Endothelial cell of umbilical vein (primary cell): ENCODE measurements around the gene CDHR4. TPM values are rescaled to one million over a fixed set of nuclear protein-coding genes. Genes with fewer than 3 reads are reported as not detected.

Experiments
- Bru-seq: library from RNA; stranded (reverse); fragments of 400-500 nt; gene quantifications from one replicate; lab custom pipeline; 2021; lab: Mats Ljungman, UMichigan
- BruChase-seq, 2 experiments: library from RNA; stranded (reverse); fragments of 400-500 nt; gene quantifications; one replicate each; lab custom pipeline; 2021; lab: Mats Ljungman, UMichigan
- BruUV-seq: library from RNA; stranded (reverse); fragments of 400-500 nt; replicated peaks from 2 replicates; lab custom pipeline; 2021; lab: Mats Ljungman, UMichigan
- CTCF ChIA-PET: fragments of 300-600, 350-600 bp; sonication (Branson Sonifier 250); formaldehyde crosslinking; loops from one replicate; lab custom pipeline; 2021; ENCODE audit warnings: antibody characterized with exemption, inconsistent platforms; lab: Charles Lee
- POLR2A ChIA-PET: fragments of 300-600, 350-600 bp; sonication (Branson Sonifier 250); formaldehyde crosslinking; loops from one replicate; lab custom pipeline; 2021; ENCODE audit warnings: antibody characterized with exemption, inconsistent platforms; lab: Charles Lee
- DNase-seq: peaks from one replicate; pipeline ENCODE4 v3.0.0-alpha.2; 2011; ENCODE audit warnings: low read depth, low spot score
- FAIRE-seq: peaks from 2 replicates; lab custom pipeline; 2011; peaks lifted over from hg19 to GRCh38; lab: Jason Lieb, UNC
- H2AFZ ChIP-seq: 2 replicates; pipeline ENCODE4 v1.6.0; 2012; ENCODE audit warnings: low read depth, low read length, control low read depth, inconsistent platforms
- H3K27ac ChIP-seq: 2 replicates; pipeline ENCODE4 v1.5.1; 2011; ENCODE audit warnings: low read depth, mild to moderate bottlenecking, control low read depth, low read length, moderate library complexity; ENCODE audit not compliant: insufficient read depth
- H3K27me3 ChIP-seq, 2 experiments: 2 replicates each; pipeline versions ENCODE4 v1.6.0 to v1.6.1; 2011; ENCODE audit warnings: low read length in 2 of 2, mixed read lengths in 1 of 2; ENCODE audit not compliant: control insufficient read depth in 2 of 2, insufficient read depth in 2 of 2
- H3K36me3 ChIP-seq, 2 experiments: 2 replicates in 1 of 2; 3 replicates in 1 of 2; pipeline ENCODE4 v1.5.1; 2011; ENCODE audit warnings: low read length in 2 of 2, mild to moderate bottlenecking in 1 of 2, moderate library complexity in 1 of 2; ENCODE audit not compliant: control insufficient read depth in 2 of 2, insufficient read depth in 2 of 2; ENCODE audit errors: extremely low read depth in 1 of 2
- H3K4me1 ChIP-seq: 3 replicates; pipeline ENCODE4 v1.5.1; 2011; ENCODE audit warnings: mild to moderate bottlenecking, low read length; ENCODE audit not compliant: control insufficient read depth, insufficient read depth; ENCODE audit errors: extremely low read depth
- H3K4me2 ChIP-seq: 2 replicates; pipeline ENCODE4 v1.6.1; 2011; ENCODE audit warnings: low read length, control low read depth, mixed read lengths; ENCODE audit not compliant: insufficient read depth
- H3K4me3 ChIP-seq, 3 experiments: fragments of 200-600 bp in 1 of 3; sonication (generic), shearing (Covaris generic) in 1 of 3; replicated peaks in 1 of 3; 2 replicates each; pipeline ENCODE4 v1.5.1; 2011 to 2016; ENCODE audit warnings: control low read depth in 3 of 3, low read length in 3 of 3, mild to moderate bottlenecking in 2 of 3, inconsistent platforms in 1 of 3, low read depth in 1 of 3, moderate library complexity in 1 of 3; ENCODE audit not compliant: insufficient read depth in 1 of 3
- H3K79me2 ChIP-seq: 2 replicates; pipeline ENCODE4 v1.6.0; 2012; ENCODE audit warnings: low read length, inconsistent platforms; ENCODE audit not compliant: control insufficient read depth, insufficient read depth
- H3K9ac ChIP-seq: replicated peaks from 2 replicates; pipeline ENCODE3; 2011; ENCODE audit warnings: low read length, control low read depth; ENCODE audit not compliant: insufficient read depth; ENCODE audit errors: extremely low read depth
- H3K9me1 ChIP-seq: replicated peaks from 3 replicates; pipeline ENCODE4 v1.6.0; 2011; ENCODE audit warnings: mild to moderate bottlenecking, low read length; ENCODE audit not compliant: control insufficient read depth, insufficient read depth; ENCODE audit errors: extremely low read depth
- H3K9me3 ChIP-seq: replicated peaks from 2 replicates; pipeline ENCODE4 v1.5.1; 2012; ENCODE audit warnings: low read length, inconsistent platforms; ENCODE audit not compliant: control insufficient read depth, insufficient read depth
- H4K20me1 ChIP-seq: replicated peaks from 2 replicates; pipeline ENCODE3; 2011; ENCODE audit warnings: mild to moderate bottlenecking, low read length; ENCODE audit not compliant: control insufficient read depth, insufficient read depth; ENCODE audit errors: extremely low read depth
- EZH2 ChIP-seq: IDR thresholded peaks from 2 replicates; pipeline ENCODE4 v1.6.1; 2012; ENCODE audit warnings: borderline replicate concordance, low read depth, mild to moderate bottlenecking, moderate library complexity, low read length, inconsistent platforms; ENCODE audit not compliant: severe bottlenecking
- FOS ChIP-seq: IDR thresholded peaks from 2 replicates; pipeline ENCODE4 v1.6.1; 2011; ENCODE audit warnings: mild to moderate bottlenecking, low read length, moderate library complexity, borderline replicate concordance; ENCODE audit not compliant: insufficient read depth
- GATA2 ChIP-seq: IDR thresholded peaks from 2 replicates; pipeline ENCODE4 v1.7.0; 2011; ENCODE audit warnings: low read depth, mild to moderate bottlenecking, moderate library complexity, mixed read lengths, low read length; ENCODE audit not compliant: insufficient read length, insufficient read depth
- JUN ChIP-seq: IDR thresholded peaks from 2 replicates; pipeline ENCODE4 v1.6.1; 2011; ENCODE audit warnings: borderline replicate concordance, low read depth; ENCODE audit not compliant: insufficient read length, insufficient read depth
- MYC ChIP-seq: IDR thresholded peaks from one replicate; pipeline ENCODE4 v1.6.1; 2011; ENCODE audit warnings: mild to moderate bottlenecking, low read depth, low read length
- POLR2A ChIP-seq: IDR thresholded peaks from 2 replicates; pipeline ENCODE4 v1.6.1; 2012; ENCODE audit warnings: low read depth, mild to moderate bottlenecking, control low read depth, low read length
- POLR2AphosphoS5 ChIP-seq: IDR thresholded peaks from 2 replicates; pipeline ENCODE4 v1.6.1; 2012; ENCODE audit warnings: low read depth, mild to moderate bottlenecking, control low read depth, low read length, moderate library complexity; ENCODE audit not compliant: insufficient read depth
- dilution Hi-C: fragments of 300-500 bp; cut with MboI; formaldehyde crosslinking; loops from one replicate; pipeline ENCODE4 v1.15.0; 2019; ENCODE audit warnings: low sequenced_read_pairs; ENCODE audit not compliant: extremely low pct_ligation_motif_present
- intact Hi-C: fragments of 100-400 bp; cut with micrococcal nuclease; formaldehyde crosslinking; loops from one replicate; pipeline ENCODE4 v1.10.0; 2022
- long read RNA-seq: library from polyadenylated mRNA; stranded (forward); transcript quantifications from one replicate; pipeline ENCODE4 v2.0.0, GENCODE V29; 2021
- polyA minus RNA-seq, 3 experiments: library from RNA; depleted of rRNA, polyadenylated mRNA; stranded (reverse); fragments of >200 nt; gene quantifications; 1 replicate in 1 of 3; 2 replicates in 2 of 3; pipeline ENCODE4 v1.2.3, GENCODE V29; 2011
- polyA plus RNA-seq, 4 experiments: library from polyadenylated mRNA; depleted of rRNA in 3 of 4; stranded (reverse) in 3 of 4; unstranded in 1 of 4; fragments of >200 nt; gene quantifications; 2 replicates each; pipeline versions ENCODE4 v1.2.1 to v1.2.3, GENCODE V29; 2011 to 2012; ENCODE audit warnings: missing spikeins in 1 of 4
- total RNA-seq: library from RNA; stranded (reverse); gene quantifications from 2 replicates; pipeline ENCODE4 v1.2.3, GENCODE V29; 2021
- TF ChIP-seq, protein P1 (sequence below): IDR thresholded peaks from 2 replicates; pipeline ENCODE4 v1.6.1; 2011; ENCODE audit not compliant: insufficient read depth, insufficient read length
- TF ChIP-seq, protein P2 (sequence below), 2 donors: IDR thresholded peaks; 1 replicate in 1 of 2; 2 replicates in 1 of 2; pipeline ENCODE4 v1.5.1; 2011; ENCODE audit warnings: low read length in 2 of 2, mild to moderate bottlenecking in 2 of 2, moderate library complexity in 2 of 2, control low read depth in 1 of 2, inconsistent platforms in 1 of 2, low read depth in 1 of 2; ENCODE audit not compliant: insufficient read depth in 1 of 2; ENCODE audit errors: extremely low read depth in 1 of 2

Gene CDHR4
- total RNA-seq (not detected in 2 replicates), polyA plus RNA-seq (0.19 TPM in 1 of 2 replicates, not detected in the other), polyA minus RNA-seq (not detected in 2 replicates), Bru-seq, nascent RNA (not detected), BruChase-seq, experiment 1, labeled RNA remaining after a 6-hour chase (percentile 16 among the genes with signal in this experiment), BruChase-seq, experiment 2, labeled RNA remaining after a 2-hour chase (percentile 9 among the genes with signal in this experiment)
- polyA plus RNA-seq (2011; cell fraction: cytosol; rRNA removed) = not detected in 2 replicates
- polyA plus RNA-seq (2011; cell fraction: nucleus; rRNA removed) = 0.12 and 0.43 TPM in 2 replicates
- polyA plus RNA-seq (2012) = not detected in 2 replicates
- 0.82 TPM for polyA minus RNA-seq (2011; cell fraction: cytosol; rRNA and poly(A)+ RNA removed)
- not detected in 2 replicates for polyA minus RNA-seq (2011; cell fraction: nucleus; rRNA and poly(A)+ RNA removed)
- long read RNA-seq = 0 reads

GRCh38 chr3:49799761-49800160 lies at the start of gene CDHR4:
Gene CDHR4 (minus strand): TSS chr3:49799873. CDS start chr3:49799812, 61 bp downstream.
- DNase-seq (no peak), FAIRE-seq (no peak)
- Histone ChIP-seq H3K9me3 (no peaks in the 10 kb centered on the region), H2AFZ (no peak within 1 kb of the TSS), H3K4me2 (no peak within 1 kb of the TSS), H3K27me3 (no peaks in the 10 kb centered on the region), H3K36me3 (no peaks in the 10 kb centered on the region), H3K9ac (no peak within 1 kb of the TSS), H3K4me1 (peaks cover 11% of the 10 kb centered on the region), H3K79me2 (no peaks in the 10 kb centered on the region), H3K9me1 (no peaks in the 10 kb centered on the region), H3K4me3 (no peak within 1 kb of the TSS), H4K20me1 (no peaks in the 10 kb centered on the region), H3K27ac (no peak within 1 kb of the TSS)
- ChIA-PET POLR2A (no interaction called here), CTCF (interaction anchor here (0.9 to 12.4 kb wide), 5 partner anchors 13 to 103 kb away, joined by 3 to 545 read pairs (median 3); partner anchors contain the start of genes IP6K1 and UBA7)
- TF ChIP-seq, protein P1, sequence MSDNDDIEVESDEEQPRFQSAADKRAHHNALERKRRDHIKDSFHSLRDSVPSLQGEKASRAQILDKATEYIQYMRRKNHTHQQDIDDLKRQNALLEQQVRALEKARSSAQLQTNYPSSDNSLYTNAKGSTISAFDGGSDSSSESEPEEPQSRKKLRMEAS = no peak
- TF ChIP-seq MYC = no peak
- no peak for TF ChIP-seq POLR2A
- TF ChIP-seq JUN = no peak
- TF ChIP-seq GATA2 = no peak
- TF ChIP-seq EZH2 = no peak
- no peak for TF ChIP-seq FOS
- no peak for TF ChIP-seq POLR2AphosphoS5
- TF ChIP-seq, protein P2, sequence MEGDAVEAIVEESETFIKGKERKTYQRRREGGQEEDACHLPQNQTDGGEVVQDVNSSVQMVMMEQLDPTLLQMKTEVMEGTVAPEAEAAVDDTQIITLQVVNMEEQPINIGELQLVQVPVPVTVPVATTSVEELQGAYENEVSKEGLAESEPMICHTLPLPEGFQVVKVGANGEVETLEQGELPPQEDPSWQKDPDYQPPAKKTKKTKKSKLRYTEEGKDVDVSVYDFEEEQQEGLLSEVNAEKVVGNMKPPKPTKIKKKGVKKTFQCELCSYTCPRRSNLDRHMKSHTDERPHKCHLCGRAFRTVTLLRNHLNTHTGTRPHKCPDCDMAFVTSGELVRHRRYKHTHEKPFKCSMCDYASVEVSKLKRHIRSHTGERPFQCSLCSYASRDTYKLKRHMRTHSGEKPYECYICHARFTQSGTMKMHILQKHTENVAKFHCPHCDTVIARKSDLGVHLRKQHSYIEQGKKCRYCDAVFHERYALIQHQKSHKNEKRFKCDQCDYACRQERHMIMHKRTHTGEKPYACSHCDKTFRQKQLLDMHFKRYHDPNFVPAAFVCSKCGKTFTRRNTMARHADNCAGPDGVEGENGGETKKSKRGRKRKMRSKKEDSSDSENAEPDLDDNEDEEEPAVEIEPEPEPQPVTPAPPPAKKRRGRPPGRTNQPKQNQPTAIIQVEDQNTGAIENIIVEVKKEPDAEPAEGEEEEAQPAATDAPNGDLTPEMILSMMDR (IDR thresholded peaks at IDR 0.05; ENCODE audit: extremely low read depth in 1 of 2, insufficient read depth in 1 of 2, low read depth in 1 of 2, low read length in 2 of 2) = no peak
- dilution Hi-C loops (no loop called here), intact Hi-C loops (loop anchor here (5.0 kb wide), 2 partner anchors 97 to 288 kb away; partner anchors contain the start of gene RBM5)
- no TSS peak for BruUV-seq
